ENCODE measurements around the gene DCAKD. TPM values are rescaled to one million over a fixed set of nuclear protein-coding genes. Genes with fewer than 3 reads are reported as not detected.

Gene DCAKD
- total and polyA plus RNA-seq, 10 of the 15 experiments (the other 5 are each of a cell fraction or from before 2014, with no cell fraction given) = 11.6 to 62.7 (median 38.3) TPM

GRCh38 chr17:45040459-45040858 is 11.0 kb downstream of the DCAKD start:
- CTCF ChIA-PET = interaction anchor here (1.1 to 4.2 kb wide), 4 partner anchors 9 to 95 kb away, joined by 3 to 24 read pairs (median 13); partner anchors contain the start of gene ACBD4
- in situ Hi-C loops (cut with MboI) = no loop called here
- BruUV-seq (replicated peaks) = no TSS peak
- DNase-seq (ENCODE audit: low read depth, low spot score) = no peak
- Histone ChIP-seq H3K4me1 (ENCODE audit: control insufficient read depth, insufficient read depth, low read length) (peaks cover 6% of the 10 kb centered on the region), H3K9me3 (replicated peaks; ENCODE audit: control insufficient read depth, insufficient read depth, low read length) (no peaks in the 10 kb centered on the region), H3K9ac (ENCODE audit: control insufficient read depth, insufficient read depth, low read length) (no peak overlapping the region), H3K36me3 (ENCODE audit: control insufficient read depth in 2 of 2, insufficient read depth in 2 of 2, low read length in 1 of 2) (no peaks in the 10 kb centered on the region; a peak in 2 of 4 replicates), H3K27me3 (replicated peaks in 1 of 2; ENCODE audit: control insufficient read depth in 2 of 2, insufficient read depth in 2 of 2, low read length in 1 of 2) (no peaks in the 10 kb centered on the region), H3K4me2 (ENCODE audit: control insufficient read depth, insufficient read depth) (no peak overlapping the region), H3K27ac (ENCODE audit: control insufficient read depth, insufficient read depth) (no peak overlapping the region), H3K4me3 (no peak overlapping the region), H2AFZ (ENCODE audit: control insufficient read depth, low read depth, low read length) (no peak overlapping the region), H4K20me1 (ENCODE audit: control insufficient read depth, insufficient read depth) (no peaks in the 10 kb centered on the region), H3K79me2 (ENCODE audit: control insufficient read depth, insufficient read depth, low read length) (peaks cover 21% of the 10 kb centered on the region)
- FAIRE-seq = no peak
- ATAC-seq = no peak
- WGBS (ENCODE audit: insufficient coverage, insufficient replicate concordance, low lambda C conversion rate, missing lambda C conversion rate) = 100% methylated on average over 4 of the region's 4 CpGs
- SMC1A ChIA-PET (ENCODE audit: uncharacterized antibody, unreplicated experiment) = interaction anchor here (0.7 to 2.9 kb wide), 5 partner anchors 9 to 26 kb away, joined by 3 to 30 read pairs (median 3); partner anchors contain the start of gene DCAKD
- POLR2A ChIA-PET = interaction anchor here (0.7 to 4.2 kb wide), 6 partner anchors 9 to 129 kb away, joined by 3 to 34 read pairs (median 7); partner anchors contain the start of gene DCAKD
- RAD21 ChIA-PET (ENCODE audit: unreplicated experiment) = interaction anchor here (0.7 to 3.1 kb wide), 3 partner anchors 9 to 120 kb away, joined by 3 to 25 read pairs (median 8); partner anchors contain the start of gene DCAKD
- intact Hi-C loops (cut with micrococcal nuclease; ENCODE audit: unreplicated experiment) = no loop called here
- TF ChIP-seq SUPT20H (IDR thresholded peaks at IDR 0.05; ENCODE audit: borderline replicate concordance, control insufficient read depth, low read depth, low read length) (no peak), E2F8 (IDR thresholded peaks at IDR 0.05; ENCODE audit: low read depth, partially characterized antibody) (no peak), PML (IDR thresholded peaks at IDR 0.05; ENCODE audit: low read length) (no peak), BRCA1 (IDR thresholded peaks at IDR 0.05; ENCODE audit: low read depth, low read length) (no peak), POLR2A (IDR thresholded peaks at IDR 0.05; ENCODE audit: low read depth, low read length) (no peak), EZH2 (IDR thresholded peaks at IDR 0.05; ENCODE audit: borderline replicate concordance, control insufficient read depth, low read depth, low read length) (no peak), TCF3 (IDR thresholded peaks at IDR 0.05; ENCODE audit: borderline replicate concordance, insufficient read depth, low read depth, low read length) (no peak), MEF2A (IDR thresholded peaks at IDR 0.05; ENCODE audit: insufficient read depth, low read depth, low read length) (no peak), HDAC6 (IDR thresholded peaks at IDR 0.05; ENCODE audit: unreplicated experiment) (no peak), FOXK2 (IDR thresholded peaks at IDR 0.05) (no peak), RFX5 (IDR thresholded peaks at IDR 0.05; ENCODE audit: low read depth, low read length) (no peak), SREBF1 (IDR thresholded peaks at IDR 0.05; ENCODE audit: low read length) (no peak), KDM1A (IDR thresholded peaks at IDR 0.05; ENCODE audit: borderline replicate concordance) (no peak), BCL3 (IDR thresholded peaks at IDR 0.05; ENCODE audit: borderline replicate concordance, insufficient read depth, low read depth, low read length, poor library complexity, severe bottlenecking) (no peak), ELK1 (IDR thresholded peaks at IDR 0.05; ENCODE audit: low read depth, low read length) (no peak)
